Loucy (cell line): ENCODE results near the gene ANXA11.
A peak's percentile ranks its signal among the peaks of the same experiment; 100 is the strongest.

Experiments
- H2AFZ ChIP-seq: fragments of 200-600 bp; sonication (generic); 2 replicates; pipeline ENCODE4 v1.6.0; 2016; ENCODE audit warnings: antibody characterized with exemption, mild to moderate bottlenecking, low read length, moderate library complexity
- H3F3A ChIP-seq: fragments of 200-600 bp; 2 replicates; pipeline ENCODE4 v1.6.0; 2016; ENCODE audit warnings: antibody characterized with exemption, low read depth, mild to moderate bottlenecking
- H3K27me3 ChIP-seq: fragments of 200-600 bp; sonication (generic); 2 replicates; pipeline ENCODE4 v1.6.1; 2014; ENCODE audit warnings: low read length, mild to moderate bottlenecking; ENCODE audit not compliant: insufficient read depth, poor library complexity, severe bottlenecking
- H3K36me3 ChIP-seq: fragments of 200-600 bp; sonication (generic); 2 replicates; pipeline ENCODE4 v1.6.1; 2016; ENCODE audit warnings: low read length; ENCODE audit not compliant: insufficient read depth
- H3K4me1 ChIP-seq: fragments of 200-600 bp; sonication (generic); 2 replicates; pipeline ENCODE4 v1.5.1; 2014; ENCODE audit warnings: low read length, mild to moderate bottlenecking; ENCODE audit not compliant: insufficient read depth, poor library complexity, severe bottlenecking
- H3K4me2 ChIP-seq: fragments of 200-600 bp; sonication (generic); 2 replicates; pipeline ENCODE4 v1.6.0; 2014; ENCODE audit warnings: antibody characterized with exemption, low read length, low read depth, mild to moderate bottlenecking; ENCODE audit not compliant: poor library complexity, severe bottlenecking
- H3K4me3 ChIP-seq: fragments of 200-600 bp; sonication (generic); 2 replicates; pipeline ENCODE4 v1.5.1; 2014; ENCODE audit warnings: low read length, mild to moderate bottlenecking, mixed read lengths; ENCODE audit not compliant: poor library complexity, severe bottlenecking
- H3K79me2 ChIP-seq: fragments of 200-600 bp; sonication (generic); 2 replicates; pipeline ENCODE4 v1.6.1; 2014; ENCODE audit warnings: low read length; ENCODE audit not compliant: insufficient read depth
- H3K9ac ChIP-seq: fragments of 200-600 bp; sonication (generic); 2 replicates; pipeline ENCODE4 v1.6.0; 2014; ENCODE audit warnings: mild to moderate bottlenecking, low read depth, low read length, moderate library complexity; ENCODE audit not compliant: poor library complexity, severe bottlenecking
- H3K9me2 ChIP-seq: fragments of 200-600 bp; sonication (generic); replicated peaks from 2 replicates; pipeline ENCODE4 v1.6.1; 2016; ENCODE audit warnings: low read depth, low read length, mixed read lengths
- H3K9me3 ChIP-seq: fragments of 200-600 bp; sonication (generic); 2 replicates; pipeline ENCODE4 v1.6.1; 2014; ENCODE audit warnings: mild to moderate bottlenecking, antibody characterized with exemption, low read length, low read depth; ENCODE audit not compliant: insufficient read depth
- H4K20me1 ChIP-seq: fragments of 200-600 bp; sonication (generic); 2 replicates; pipeline ENCODE4 v1.6.0; 2014; ENCODE audit warnings: antibody characterized with exemption, low read length, mild to moderate bottlenecking; ENCODE audit not compliant: insufficient read depth, poor library complexity, severe bottlenecking
- EZH2phosphoT487 ChIP-seq: fragments of 200-600 bp; IDR thresholded peaks from 2 replicates; pipeline ENCODE4 v1.6.1; 2018; ENCODE audit warnings: antibody characterized with exemption, mild to moderate bottlenecking, moderate library complexity, borderline replicate concordance
- TF ChIP-seq, protein P1 (sequence below): fragments of 200-600 bp; sonication (generic); conservative IDR thresholded peaks from 2 replicates; pipeline ENCODE4 v1.5.1; 2014; ENCODE audit warnings: mild to moderate bottlenecking, antibody characterized with exemption, low read length

Gene ANXA11

DNA sequence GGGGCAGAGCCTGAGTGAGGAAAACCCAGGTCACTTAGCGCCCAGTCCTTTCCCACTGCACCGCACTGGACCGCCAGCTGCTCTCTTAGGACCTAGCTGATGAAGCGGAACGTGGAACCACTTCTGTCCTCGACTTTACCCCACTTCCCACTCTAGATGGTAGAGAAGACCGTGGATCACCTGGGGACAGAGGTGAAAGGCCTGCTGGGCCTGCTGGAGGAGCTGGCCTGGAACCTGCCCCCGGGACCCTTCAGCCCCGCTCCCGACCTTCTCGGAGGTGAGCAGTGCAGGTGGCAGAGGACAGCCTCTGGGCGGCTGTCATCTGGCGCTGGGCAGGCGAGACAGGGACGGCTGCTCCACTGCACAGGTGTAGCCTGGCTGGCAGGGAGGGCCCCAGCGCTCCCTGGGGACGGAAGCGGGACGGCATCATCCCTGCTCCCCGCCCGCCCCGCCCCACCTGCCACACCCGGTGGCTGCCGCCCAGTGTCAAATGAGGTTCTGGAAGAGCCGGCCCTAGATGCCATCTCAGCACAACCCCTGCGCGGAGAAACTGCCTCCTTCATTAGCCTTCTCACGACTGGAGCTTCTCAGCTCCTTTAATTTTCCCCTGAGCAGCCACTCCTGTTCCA, 61.2 kb downstream of the ANXA11 start:
- H3K27me3 ChIP-seq: no peaks in the 10 kb centered on the region
- H3K4me1 ChIP-seq: peaks cover 11% of the 10 kb centered on the region
- H3K36me3 ChIP-seq: no peaks in the 10 kb centered on the region; the same call in 1 of the 2 replicates
- no peaks in the 10 kb centered on the region for H3K9me2 ChIP-seq
- no peaks in the 10 kb centered on the region for H3K79me2 ChIP-seq
- H2AFZ ChIP-seq: no peak overlapping the region
- peak overlapping the region; percentile 48 for H3K4me2 ChIP-seq
- no peaks in the 10 kb centered on the region for H4K20me1 ChIP-seq
- H3K9ac ChIP-seq: no peak overlapping the region
- H3K9me3 ChIP-seq: no peaks in the 10 kb centered on the region
- H3K4me3 ChIP-seq: peak overlapping the region; percentile 31
- TF ChIP-seq, protein P1, sequence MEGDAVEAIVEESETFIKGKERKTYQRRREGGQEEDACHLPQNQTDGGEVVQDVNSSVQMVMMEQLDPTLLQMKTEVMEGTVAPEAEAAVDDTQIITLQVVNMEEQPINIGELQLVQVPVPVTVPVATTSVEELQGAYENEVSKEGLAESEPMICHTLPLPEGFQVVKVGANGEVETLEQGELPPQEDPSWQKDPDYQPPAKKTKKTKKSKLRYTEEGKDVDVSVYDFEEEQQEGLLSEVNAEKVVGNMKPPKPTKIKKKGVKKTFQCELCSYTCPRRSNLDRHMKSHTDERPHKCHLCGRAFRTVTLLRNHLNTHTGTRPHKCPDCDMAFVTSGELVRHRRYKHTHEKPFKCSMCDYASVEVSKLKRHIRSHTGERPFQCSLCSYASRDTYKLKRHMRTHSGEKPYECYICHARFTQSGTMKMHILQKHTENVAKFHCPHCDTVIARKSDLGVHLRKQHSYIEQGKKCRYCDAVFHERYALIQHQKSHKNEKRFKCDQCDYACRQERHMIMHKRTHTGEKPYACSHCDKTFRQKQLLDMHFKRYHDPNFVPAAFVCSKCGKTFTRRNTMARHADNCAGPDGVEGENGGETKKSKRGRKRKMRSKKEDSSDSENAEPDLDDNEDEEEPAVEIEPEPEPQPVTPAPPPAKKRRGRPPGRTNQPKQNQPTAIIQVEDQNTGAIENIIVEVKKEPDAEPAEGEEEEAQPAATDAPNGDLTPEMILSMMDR: no peak
- no peak for TF ChIP-seq EZH2phosphoT487
- H3F3A ChIP-seq: no peaks in the 10 kb centered on the region

DNA sequence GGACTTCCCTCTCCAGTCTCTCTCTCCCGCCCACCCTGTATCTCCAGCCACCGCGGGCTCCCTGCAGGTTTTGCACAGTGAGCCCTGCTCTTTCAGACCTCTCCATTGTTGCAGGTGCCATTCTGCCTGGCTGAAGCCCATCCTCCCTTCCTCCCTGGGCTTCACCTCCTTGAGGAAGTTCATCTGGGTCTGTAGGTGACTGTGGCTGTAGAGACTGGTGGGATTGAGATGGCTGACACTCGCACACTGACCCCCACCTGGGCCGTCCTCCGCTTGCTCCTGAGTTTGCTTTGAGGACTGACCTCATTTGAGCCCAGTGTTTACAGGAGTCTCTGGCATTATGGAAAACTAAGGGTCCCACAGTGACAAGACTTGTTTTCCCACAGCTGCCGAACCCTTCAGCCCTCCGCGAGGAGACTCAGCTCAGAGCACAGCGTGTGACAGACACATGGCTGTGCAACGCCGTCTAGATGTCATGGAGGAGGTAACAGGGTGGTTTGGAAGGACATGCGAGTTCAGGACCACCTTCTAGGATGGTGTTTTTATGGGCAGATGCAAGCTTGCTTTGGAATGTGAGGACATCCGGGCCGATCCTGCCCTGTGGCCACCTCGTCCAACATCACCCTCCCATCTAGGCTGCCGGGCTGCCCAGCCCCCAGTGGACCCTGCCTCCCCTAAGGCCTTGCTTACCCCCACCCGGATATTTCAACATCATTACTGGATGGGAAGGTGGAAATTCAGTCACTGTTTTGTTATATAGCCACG, 63.5 kb downstream of the ANXA11 start:
- no peak overlapping the region for H3K9ac ChIP-seq
- H3K4me3 ChIP-seq: no peak overlapping the region
- no peak overlapping the region for H2AFZ ChIP-seq
- H3K36me3 ChIP-seq: no peaks in the 10 kb centered on the region
- no peaks in the 10 kb centered on the region for H3K27me3 ChIP-seq
- no peaks in the 10 kb centered on the region for H3K9me3 ChIP-seq
- no peaks in the 10 kb centered on the region for H4K20me1 ChIP-seq
- no peaks in the 10 kb centered on the region for H3F3A ChIP-seq
- no peak for TF ChIP-seq EZH2phosphoT487
- TF ChIP-seq, protein P1: no peak
- H3K79me2 ChIP-seq: no peaks in the 10 kb centered on the region
- no peaks in the 10 kb centered on the region for H3K9me2 ChIP-seq
- H3K4me1 ChIP-seq: peaks cover 11% of the 10 kb centered on the region
- H3K4me2 ChIP-seq: no peak overlapping the region

DNA sequence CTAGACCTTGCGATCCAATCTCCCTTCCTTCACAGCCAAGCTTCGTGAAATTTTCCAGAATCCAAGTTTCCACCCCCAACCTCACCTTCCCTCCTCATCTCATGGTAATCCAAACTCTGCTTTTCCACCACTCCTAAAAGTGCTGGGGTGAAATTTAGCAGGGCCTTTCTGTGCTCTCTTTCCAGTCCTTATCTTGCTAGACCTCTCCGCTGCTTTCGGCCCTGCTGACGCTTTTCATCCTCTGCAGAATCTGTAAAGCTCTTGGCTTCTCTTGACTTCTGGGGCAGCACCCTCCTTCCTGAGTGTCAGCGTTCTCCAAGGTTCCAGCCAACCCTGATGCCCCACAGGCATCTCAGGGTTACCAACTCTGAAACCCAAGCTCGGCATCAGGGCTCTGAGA, 65.1 kb downstream of the ANXA11 start:
- Histone ChIP-seq H3K27me3 (no peaks in the 10 kb centered on the region), H3K4me2 (no peak overlapping the region), H3K9me3 (no peaks in the 10 kb centered on the region), H3K9me2 (no peaks in the 10 kb centered on the region), H2AFZ (no peak overlapping the region), H3K4me1 (peaks cover 11% of the 10 kb centered on the region), H3K79me2 (no peaks in the 10 kb centered on the region), H3F3A (no peaks in the 10 kb centered on the region), H4K20me1 (no peaks in the 10 kb centered on the region), H3K36me3 (no peaks in the 10 kb centered on the region), H3K9ac (no peak overlapping the region), H3K4me3 (no peak overlapping the region)
- TF ChIP-seq, protein P1: no peak
- TF ChIP-seq EZH2phosphoT487: no peak
